ENCODE measurements around the gene CDH23.

CDH23 gene

DNA sequence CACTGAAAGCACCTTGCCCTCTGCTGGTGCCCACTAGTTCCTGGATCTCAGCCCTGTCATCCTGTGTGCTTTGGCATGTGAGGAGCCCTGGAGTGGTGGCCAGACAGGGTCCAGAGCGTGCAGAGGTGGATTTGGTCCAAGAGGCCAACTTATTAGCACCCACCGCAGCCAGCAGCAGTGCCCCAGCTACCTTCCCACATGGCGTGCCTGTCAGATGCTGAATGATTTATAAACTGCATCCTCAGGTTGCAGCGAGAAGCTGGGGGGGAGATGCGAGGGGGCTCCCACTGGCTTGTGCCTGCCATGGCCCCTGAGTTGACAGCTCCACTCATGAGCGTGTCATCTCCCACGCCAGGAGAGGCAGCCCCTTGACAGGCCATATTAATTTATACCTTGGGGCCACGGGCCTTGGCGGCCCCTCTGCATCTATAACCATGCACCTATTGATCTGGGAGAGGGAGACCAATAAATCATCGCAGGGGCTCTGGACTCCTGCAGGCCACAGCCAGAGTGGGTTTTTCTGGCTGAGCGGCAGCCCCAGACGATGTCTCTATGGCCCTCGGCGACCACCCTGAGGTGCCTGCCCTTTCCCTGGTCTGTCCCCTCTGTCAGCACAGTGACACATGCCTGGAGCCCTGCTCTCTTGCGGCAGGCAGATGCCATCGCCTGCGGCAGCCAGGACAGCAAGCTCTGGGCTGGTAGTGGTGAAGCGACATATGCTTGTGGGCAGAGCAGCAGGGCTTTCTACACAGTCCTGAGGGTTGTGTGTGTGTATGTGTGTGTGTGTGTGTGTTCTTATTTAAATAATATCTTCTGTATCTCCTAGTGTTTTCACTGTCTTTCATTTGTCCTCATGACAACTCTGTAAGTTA is 120.8 kb downstream of the CDH23 start:
- no peak for DNase-seq (ENCODE audit: low read depth)

DNA sequence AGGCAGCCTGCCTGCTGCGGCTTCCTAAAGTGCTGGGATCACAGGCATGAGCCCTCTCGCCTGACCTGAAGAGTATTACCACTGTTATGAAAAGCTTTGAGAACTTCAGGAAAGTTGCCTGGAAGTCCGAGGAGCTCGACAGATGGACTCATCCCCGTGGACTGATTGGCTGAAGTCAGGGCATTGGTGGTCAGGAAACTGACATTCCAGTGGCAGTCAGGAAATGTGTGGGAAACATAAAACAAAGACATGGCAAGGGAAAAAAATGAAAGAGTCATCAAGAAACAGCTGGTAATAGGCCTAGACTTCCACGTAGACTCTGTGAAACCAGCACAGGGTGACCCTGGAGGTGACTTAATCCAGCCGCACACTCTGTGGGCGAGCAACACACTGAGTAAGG is 123.3 kb downstream of the CDH23 start:
- no peak for DNase-seq (ENCODE audit: low read depth)

DNA sequence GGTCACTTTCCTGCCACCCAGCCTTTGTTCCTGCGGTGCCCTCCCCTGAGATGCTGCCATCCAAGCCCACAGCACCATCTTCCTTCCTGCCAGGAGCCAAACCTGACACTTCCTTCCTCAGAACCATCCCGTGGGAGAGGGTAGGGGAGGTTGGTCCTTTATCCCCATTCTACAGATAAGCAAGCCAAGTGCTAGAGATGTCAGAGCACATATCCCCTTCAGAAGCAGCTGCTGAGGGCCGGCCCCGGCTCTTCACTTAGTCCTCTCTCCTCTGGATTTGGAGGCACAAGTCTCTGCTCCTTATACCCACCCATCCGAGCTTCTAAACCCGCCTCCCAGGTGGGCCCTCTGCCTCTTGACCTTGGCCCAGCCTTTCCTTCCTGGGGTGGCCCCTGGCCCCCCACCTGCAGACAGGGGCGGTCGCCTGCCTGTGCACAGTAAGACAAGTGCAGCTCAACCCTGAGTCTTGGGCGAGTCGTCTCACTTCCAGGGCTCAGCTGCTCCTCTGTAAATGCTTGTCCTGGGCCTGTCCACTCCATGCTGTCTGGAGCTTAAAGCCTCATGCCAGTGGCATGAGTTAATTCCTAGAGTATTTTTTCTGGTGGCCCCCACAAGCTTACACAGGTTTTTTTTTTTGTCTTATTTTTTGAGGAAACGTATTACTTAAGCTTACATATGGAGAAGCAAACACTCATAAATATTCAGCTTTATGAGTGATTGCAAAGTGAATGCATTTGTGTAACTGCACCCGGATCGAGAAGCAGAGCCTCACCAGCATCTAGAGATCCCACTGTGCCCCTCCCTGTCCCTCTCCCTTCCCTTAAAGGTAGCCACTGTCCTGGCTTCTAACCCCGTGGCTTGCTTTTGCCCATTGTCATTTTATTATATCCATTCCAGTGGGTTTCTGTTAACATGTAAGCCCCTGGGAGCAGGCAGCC is 125.1 kb downstream of the CDH23 start:
- DNase-seq (ENCODE audit: low read depth), result no peak

DNA sequence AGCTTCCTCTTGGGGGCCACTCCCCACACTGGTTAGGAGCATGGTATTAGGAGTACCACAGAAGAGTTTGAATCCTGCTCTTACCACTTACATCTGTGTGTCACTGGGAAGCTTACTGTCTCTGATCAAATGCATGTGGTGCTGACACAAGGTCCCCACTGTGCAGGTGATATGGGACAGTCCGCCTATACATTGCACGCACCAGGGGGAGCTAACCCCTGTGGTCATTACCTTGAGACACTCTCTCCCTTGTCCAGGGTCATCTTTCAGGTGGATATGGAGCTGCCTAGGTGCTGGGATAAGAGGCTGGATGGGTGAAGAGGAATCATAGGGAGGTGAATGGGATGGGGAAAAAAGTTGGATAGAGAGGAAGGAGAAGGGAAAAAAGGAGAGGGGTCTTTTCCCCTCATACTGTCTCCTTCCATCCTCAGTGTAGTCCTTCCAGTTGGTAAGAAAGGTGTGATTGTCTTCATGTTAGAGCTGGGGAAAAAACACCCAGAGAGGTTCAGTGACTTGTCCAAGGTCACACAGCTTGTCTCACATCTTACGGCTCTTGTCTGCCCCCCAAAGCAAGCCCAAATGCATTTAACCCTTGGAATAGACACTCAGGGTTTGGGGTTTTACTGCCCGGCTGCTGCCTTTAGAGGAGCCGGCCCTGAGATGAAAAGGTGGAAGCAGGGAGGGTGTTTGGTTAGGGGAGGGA is 125.9 kb downstream of the CDH23 start:
- DNase-seq (ENCODE audit: low read depth), result no peak

DNA sequence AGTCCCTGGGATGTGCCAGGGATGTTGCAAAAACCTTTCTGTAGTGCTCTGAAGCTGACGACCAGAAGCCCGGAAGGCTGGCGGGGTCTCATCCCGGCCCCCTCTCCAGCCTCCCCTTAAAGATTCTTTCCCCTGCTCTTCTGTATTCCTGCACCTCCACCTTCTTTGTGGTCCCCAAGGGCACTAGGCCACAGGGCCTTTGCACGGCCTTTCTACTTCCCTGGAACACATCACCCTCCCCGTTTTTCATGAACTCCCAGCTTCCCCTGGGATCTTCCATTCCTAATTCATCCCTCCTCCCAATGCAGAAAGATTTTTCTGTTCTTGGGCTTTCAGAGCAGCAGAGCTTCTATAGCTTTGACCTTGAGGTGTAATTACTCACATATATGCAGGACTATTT is 127.0 kb downstream of the CDH23 start:
- no peak for DNase-seq (ENCODE audit: low read depth)

DNA sequence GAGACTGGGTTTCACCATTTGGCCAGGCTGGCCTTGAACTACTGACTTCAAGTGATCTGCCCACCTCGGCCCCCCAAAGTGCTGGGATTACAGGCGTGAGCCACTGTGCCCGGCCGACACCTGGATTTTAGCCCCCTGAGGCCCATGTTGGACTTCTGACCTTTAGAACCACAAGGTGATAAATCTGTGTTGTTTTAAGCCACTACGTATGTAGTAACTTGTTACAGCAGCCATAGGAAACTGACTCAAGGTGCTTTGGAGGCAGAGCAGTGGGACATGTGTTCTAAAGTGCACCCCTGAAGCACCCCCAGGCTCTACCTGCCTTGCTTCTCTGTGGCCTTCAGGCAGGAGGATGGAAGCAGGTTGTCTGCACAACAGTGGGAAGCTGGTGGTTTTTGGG is 128.4 kb downstream of the CDH23 start:
- DNase-seq (ENCODE audit: low read depth), result no peak

DNA sequence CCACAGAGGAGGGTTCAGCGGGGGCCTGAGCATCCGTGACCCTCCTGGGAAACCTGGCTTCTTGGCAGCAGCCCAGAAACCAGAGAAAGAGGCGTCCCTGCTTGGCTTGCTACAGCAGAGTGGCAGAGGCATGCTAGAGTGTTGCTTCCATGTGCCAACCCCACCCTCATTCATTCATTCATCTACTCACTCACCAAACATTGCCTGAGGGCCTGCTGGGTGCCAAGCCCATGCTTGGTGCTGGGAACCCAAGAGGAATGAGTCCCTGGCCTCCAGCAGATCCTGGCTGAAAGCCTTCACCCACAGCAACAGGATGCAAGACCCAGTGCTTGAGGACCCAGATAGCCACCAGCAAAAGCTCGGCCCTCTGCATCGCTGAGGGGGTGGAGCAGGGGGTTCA is 129.0 kb downstream of the CDH23 start:
- DNase-seq (ENCODE audit: low read depth), result no peak

DNA sequence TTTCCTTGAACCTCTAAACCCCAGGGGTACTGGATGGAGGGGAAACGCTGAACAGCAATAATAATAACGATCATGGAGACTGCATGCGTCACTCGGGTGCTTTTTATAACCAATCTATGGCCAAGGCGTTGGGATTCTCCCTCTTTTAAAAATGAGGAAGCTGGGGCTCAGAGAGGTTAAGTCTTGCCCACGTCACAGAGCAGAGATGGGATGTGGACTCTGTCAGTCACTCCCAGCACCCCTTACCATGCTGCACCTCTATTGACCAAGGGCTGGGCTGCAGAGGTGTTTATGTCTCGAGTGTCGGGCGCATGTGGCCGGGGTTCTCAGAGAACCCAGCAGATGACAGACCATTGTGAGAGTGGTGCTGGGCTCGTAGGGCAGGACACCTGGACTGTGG is 129.9 kb downstream of the CDH23 start:
- no peak for DNase-seq (ENCODE audit: low read depth)

DNA sequence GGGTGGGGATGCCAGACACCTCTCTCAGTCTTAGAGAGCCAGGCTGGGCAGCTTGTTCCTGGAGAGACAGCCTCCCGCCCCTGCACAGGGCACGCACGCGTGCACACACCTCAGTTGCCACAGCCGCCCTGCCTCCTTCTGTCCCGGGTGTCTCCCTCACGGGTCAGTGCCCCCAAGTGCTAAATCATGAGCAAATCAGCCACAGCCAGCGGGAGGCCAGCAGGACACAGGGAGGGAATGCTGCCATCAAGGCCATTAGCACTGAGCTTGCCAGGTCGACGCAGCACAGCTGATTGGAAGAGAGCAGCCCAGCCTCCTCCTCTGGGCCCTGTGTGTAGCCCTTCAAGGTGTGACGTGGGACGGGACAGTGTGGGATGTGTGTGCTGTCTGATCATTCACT is 130.4 kb downstream of the CDH23 start:
- DNase-seq (ENCODE audit: low read depth), result no peak

DNA sequence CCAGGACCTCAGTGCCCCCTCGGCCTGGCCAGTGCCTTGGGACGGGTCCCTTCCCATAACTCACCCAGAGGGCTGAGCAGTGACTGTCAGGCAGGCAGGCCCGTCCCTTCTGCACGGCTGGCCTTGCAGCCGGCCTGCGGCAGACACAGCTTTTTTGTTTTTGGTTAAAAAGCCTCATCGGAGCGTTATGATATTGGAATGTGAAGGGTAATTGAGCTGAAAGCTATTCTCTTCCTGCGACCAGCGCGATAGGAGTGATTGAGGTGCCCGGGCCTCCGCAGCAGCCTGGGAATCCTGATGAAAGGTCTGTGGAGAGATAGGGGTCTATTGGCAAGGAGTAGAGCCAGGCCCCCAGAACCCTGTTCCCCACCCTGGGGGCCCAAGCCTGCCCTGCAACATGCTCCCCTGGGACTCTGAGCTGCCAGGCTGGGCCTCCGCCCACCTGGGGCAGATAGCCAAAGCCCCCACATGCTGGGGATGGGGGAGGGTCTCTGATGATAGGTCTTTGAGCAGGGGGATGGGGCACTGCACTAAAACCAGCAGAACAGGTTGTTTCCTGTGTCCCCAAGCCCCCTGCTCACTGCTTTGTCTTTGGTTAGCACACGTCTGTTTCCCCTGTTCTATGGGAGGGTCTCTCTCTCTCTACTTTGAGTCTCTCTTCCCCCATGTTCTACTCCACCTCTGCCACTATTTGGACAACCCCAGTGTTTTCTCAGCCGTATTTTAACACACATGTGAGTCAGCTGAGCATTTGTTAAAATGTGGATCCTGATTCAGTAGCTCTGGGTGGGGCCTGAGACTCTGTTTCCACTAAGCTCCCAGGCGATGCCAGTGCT is 131.9 kb downstream of the CDH23 start:
- DNase-seq (ENCODE audit: low read depth), result no peak

DNA sequence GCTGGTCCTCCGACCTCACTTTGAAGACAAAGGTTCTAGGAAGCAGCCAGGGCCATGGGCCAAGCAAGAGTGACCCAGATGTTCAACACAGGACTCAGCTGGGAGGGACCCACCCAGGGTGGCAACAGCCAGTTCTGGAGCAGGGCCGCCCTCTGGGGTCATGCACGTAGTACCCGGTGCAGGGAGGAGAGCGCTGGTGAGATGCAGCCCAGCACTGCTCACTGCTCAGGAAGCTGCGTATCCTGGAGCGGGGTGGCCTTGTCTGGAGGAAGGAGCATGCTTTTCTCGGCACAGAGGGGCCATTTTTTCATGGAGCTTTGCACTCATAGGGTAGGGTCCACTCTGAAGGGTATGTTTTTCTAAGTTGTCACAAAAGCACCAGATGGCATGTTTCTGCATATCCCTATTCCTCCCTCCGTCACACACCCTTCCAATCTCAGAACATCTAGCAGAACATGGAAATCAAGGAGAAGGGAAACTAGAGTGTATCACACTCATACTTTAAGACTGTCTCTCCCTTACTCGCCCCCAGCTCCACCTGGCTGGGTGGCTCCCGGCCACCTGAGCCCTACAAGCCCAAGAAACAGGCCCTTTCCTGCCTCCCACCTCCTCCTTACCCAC is 132.6 kb downstream of the CDH23 start:
- DNase-seq (ENCODE audit: low read depth), result no peak

DNA sequence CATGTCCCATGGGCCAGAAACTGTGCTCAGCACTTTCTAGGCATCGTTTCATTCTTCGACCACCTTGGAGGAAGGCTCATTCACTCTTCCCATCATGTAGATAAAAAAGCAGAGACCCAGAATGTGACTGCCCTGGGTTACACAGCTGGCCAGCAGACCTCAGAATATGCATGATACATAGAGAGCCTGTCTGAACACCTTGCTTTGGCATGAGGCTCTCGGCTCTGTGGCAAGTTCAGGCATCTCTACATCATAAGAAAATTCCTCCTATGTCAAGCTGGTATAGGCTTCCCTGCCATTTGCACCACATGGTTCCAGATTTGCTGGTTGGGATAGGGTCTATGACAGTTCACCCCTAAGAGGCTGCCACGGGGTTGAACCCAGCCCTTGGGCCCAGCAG is 134.1 kb downstream of the CDH23 start:
- DNase-seq (ENCODE audit: low read depth), result no peak

DNA sequence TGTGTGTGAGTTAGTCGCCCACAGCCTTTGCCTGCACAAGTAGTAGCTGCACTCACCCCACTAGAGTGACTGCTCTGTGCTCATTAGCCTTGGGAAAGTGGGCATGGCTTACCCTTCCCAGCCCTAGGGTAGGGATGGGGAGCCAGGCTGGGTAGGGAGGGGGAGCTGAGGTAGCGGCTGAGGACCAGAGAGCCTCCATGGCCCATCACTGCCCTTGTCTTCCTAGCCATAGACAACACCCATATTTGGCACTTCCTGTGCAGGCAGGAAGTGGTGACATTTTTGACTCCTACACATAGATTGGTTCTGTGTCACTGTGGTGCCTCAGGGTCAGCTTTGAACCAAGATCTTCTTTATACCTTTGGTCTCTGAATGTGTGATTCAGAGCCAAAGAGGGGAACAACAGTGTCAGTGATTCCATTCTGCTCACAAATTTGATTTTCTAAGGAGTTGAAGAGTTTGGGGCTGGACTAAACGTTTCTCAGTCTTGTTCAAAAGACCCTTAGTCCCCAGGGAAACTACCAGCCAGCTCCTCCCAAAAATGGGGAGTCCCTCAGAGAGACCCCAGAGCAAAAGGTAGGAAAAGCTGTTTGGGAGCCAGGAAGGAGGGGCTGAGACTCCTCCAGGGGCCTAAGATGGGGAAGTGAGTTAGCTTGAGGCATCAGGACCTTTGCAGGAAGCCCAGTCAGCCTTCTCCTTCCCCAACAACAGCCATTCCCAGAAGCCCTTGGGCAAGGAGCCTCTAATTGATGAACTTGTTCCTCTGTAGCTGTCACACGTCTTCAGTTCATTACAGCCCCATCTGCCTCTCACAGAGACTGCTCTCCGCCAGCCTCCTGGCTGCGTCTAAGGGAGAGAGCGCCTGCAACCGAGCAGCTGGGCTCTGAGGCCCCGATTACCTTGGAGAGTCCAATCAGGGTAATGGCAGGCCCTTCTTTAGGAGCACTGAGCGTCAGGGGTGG is 135.0 kb downstream of the CDH23 start:
- no peak for DNase-seq (ENCODE audit: low read depth)

DNA sequence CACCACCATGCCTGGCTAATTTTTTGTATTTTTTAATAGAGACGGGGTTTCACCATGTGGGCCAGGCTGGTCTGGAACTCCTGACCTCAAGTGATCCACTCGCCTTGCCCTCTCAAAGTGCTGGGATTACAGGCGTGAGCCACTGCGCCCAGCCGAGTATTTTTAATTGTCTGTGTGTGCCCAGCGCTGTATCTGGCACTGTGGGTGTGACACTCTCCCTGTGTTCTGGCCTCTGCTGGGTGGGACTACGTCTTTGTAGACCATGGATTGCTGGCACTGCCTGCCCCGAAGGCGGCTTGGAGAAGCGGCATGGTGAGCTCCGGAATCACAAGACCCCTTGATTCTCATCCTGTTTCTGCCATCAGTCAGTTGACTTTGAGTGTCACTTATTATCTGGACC is 136.2 kb downstream of the CDH23 start:
- DNase-seq (ENCODE audit: low read depth), result no peak

DNA sequence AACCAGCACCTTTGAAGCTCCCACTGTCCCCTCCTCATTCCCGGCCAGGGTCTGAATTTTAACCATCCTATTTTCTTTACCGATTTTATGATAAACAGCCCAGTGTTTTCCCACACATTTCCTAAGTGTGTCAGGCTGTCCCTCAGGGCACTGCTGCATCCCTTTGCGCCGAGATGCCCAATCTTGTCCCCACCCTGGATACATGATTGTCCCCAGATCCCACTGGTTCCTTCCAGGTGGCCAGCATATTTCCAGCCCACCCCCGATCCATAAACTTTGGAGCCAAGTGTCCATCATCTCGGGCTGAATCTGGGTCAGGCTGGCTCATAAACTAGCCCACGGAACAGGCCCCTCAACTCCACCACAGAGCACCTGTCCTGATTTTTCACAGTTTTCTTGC is 137.2 kb downstream of the CDH23 start:
- DNase-seq (ENCODE audit: low read depth), result no peak

DNA sequence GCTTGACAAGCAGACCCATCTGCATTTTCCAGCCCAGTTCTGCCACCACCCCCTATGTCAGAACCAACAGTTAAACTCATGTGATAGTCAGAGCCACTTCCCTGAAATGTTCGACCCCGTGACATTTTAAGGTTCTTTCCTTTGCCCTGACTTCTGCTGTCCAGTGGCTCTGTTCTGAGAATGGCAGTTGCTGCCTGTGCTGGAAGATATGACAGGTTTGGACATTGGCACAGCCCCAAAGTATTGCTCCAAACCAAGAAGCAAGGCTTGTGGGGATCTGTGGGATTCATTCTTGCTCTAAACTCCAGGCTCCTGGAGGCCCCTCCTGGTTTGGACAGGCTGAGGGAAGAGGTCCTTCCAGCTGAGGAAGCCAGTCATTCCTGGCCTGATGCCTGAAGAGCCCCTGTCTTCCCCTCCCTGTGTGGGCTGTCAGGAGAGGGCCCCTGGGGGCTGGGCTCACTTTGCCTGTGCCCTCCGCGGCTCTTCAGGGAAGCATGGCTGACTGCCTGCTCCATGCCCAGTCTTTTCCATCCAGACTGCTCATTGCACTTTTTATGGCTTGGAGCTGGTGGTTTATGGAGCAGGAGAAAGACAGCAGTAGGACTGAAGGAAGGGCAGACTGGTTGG is 138.0 kb downstream of the CDH23 start:
- DNase-seq (ENCODE audit: low read depth), result no peak

DNA sequence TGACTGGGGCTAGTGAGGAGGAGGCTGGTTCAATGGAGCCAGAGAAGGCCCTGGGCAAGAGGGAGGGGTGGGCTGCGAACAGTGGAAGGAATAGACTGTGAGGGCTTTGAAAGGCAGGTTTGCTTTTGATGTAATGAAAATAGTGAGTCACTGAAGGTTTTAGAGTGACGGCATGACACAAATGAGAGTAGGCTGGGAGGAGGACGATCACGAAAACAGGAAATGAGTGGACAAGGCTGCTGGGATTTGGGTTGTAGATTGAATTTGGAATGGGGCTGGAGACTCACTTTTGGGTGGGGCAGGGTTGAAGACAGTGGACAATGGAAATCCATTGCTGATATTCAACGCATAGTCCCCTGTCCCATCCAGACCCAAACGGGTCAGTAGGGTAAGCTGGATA is 139.6 kb downstream of the CDH23 start:
- no peak for DNase-seq (ENCODE audit: low read depth)

DNA sequence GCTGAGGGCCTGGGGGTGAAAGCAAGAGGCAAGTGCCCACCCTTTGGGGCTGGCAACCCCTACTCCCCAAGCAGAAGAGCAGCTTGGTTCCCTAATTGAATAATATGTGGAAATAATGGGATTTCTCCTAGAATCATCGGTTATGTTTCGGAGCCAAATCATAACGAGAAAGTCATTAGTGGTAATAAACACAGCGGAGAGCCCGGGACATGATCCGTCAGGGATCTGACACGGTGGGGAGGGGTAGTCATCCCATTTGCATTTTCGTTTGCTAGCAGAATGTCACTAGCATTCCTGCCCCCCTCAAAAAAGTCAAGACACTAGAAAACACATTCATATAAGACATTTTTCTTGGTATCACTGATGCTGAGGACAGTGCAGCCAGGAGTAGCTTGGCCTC is 140.4 kb downstream of the CDH23 start:
- DNase-seq (ENCODE audit: low read depth), result no peak

DNA sequence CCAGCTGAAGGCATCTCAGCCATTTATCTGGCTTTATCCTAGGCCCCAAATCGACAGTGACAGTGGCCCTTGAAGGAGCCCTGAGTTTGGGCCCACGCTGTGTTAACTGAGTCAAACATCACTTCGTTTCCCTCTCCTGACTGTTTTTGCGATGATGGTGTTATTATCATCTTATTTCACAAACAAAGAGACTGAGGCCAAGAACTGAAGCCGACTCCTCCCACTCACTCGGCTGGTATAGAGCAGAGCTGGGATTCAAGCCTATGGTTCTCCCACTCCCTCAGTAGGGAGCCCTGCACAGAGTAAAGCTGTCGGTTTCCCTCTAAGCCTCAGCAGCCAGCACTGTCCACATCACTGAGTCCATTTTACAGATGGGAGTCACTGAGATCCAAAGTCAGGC is 141.0 kb downstream of the CDH23 start:
- DNase-seq (ENCODE audit: low read depth), result no peak

All from GM04504 (cell line).